Mesendoderm (in vitro differentiated cells): ENCODE results near the gene CREB3L2.
A peak's percentile ranks its signal among the peaks of the same experiment; 100 is the strongest.

Experiments used
- DNase-seq: peaks from one replicate; pipeline ENCODE4 v3.0.0; 2013
- H2AK5ac ChIP-seq: 2 replicates; pipeline ENCODE4 v1.6.1; 2013; ENCODE audit warnings: low read length, inconsistent platforms
- H2BK120ac ChIP-seq: 2 replicates; pipeline ENCODE4 v1.6.1; 2013; ENCODE audit warnings: low read depth, mild to moderate bottlenecking, low read length, moderate library complexity, mixed read lengths
- H2BK15ac ChIP-seq: replicated peaks from 2 replicates; pipeline ENCODE4 v1.6.1; 2013; ENCODE audit warnings: low read depth, mild to moderate bottlenecking, moderate library complexity
- H2BK5ac ChIP-seq: 2 replicates; pipeline ENCODE4 v1.6.1; 2013; ENCODE audit warnings: low read length, inconsistent platforms
- H3K18ac ChIP-seq: 2 replicates; pipeline ENCODE4 v1.6.1; 2013; ENCODE audit warnings: mild to moderate bottlenecking, low read length, mixed read lengths
- H3K23ac ChIP-seq: one replicate; pipeline ENCODE4 v1.6.1; 2013; ENCODE audit warnings: low read length
- H3K27ac ChIP-seq: 2 replicates; pipeline ENCODE4 v1.5.1; 2013; ENCODE audit warnings: low read depth, mild to moderate bottlenecking, inconsistent platforms, low read length, moderate library complexity
- H3K27me3 ChIP-seq: 2 replicates; pipeline ENCODE4 v1.6.1; 2013; ENCODE audit warnings: low read length, control low read depth, mild to moderate bottlenecking, inconsistent platforms; ENCODE audit not compliant: insufficient read depth, poor library complexity
- H3K36me3 ChIP-seq: 2 replicates; pipeline ENCODE4 v1.6.1; 2013; ENCODE audit warnings: low read length, inconsistent platforms; ENCODE audit not compliant: control insufficient read depth, insufficient read depth
- H3K4ac ChIP-seq: one replicate; pipeline ENCODE4 v1.6.1; 2013; ENCODE audit warnings: low read depth, mild to moderate bottlenecking, low read length, moderate library complexity
- H3K4me1 ChIP-seq: 2 replicates; pipeline ENCODE4 v1.6.1; 2013; ENCODE audit warnings: low read depth, low read length, inconsistent platforms; ENCODE audit not compliant: control insufficient read depth
- H3K4me2 ChIP-seq: 2 replicates; pipeline ENCODE4 v1.6.1; 2013; ENCODE audit warnings: low read length
- H3K4me3 ChIP-seq: 2 replicates; pipeline ENCODE4 v1.5.1; 2013; ENCODE audit warnings: mild to moderate bottlenecking, low read length
- H3K56ac ChIP-seq: one replicate; pipeline ENCODE4 v1.6.1; 2013; ENCODE audit warnings: low read length
- H3K79me1 ChIP-seq: 2 replicates; pipeline ENCODE4 v1.6.1; 2013; ENCODE audit warnings: low read length, inconsistent platforms
- H3K79me2 ChIP-seq: 2 replicates; pipeline ENCODE4 v1.6.1; 2013; ENCODE audit warnings: mild to moderate bottlenecking, low read length; ENCODE audit not compliant: control insufficient read depth, insufficient read depth
- H3K9ac ChIP-seq: 2 replicates; pipeline ENCODE4 v1.6.1; 2013; ENCODE audit warnings: low read length, inconsistent platforms
- H4K5ac ChIP-seq: one replicate; pipeline ENCODE4 v1.6.1; 2013; ENCODE audit warnings: low read length
- H4K8ac ChIP-seq: one replicate; pipeline ENCODE4 v1.6.1; 2013; ENCODE audit warnings: low read depth, mild to moderate bottlenecking, control low read depth, low read length, moderate library complexity
- WGBS: extraction: QIAGEN DNeasy Blood & Tissue Kit; methylation state at CpG from one replicate; pipeline ENCODE4 v1.1.7; 2013; ENCODE audit warnings: low lambda C conversion rate, missing lambda C conversion rate; ENCODE audit not compliant: insufficient coverage; ENCODE audit errors: extremely low coverage; 5-methylcytosine and 5-hydroxymethylcytosine counted together

The CREB3L2 gene

GRCh38 chr7:137948845-137949330, 53.0 kb downstream of the CREB3L2 start:
- H3K79me2 ChIP-seq: peaks cover 31% of the 10 kb centered on the region
- WGBS: no CpG with 5 or more reads among the region's 6 CpGs
- H3K4me1 ChIP-seq: peaks cover 7% of the 10 kb centered on the region
- no peak overlapping the region for H3K9ac ChIP-seq
- no peak overlapping the region for H3K56ac ChIP-seq
- H4K5ac ChIP-seq: no peak overlapping the region
- no peak overlapping the region for H3K4me2 ChIP-seq
- no peak overlapping the region for H2BK120ac ChIP-seq
- no peak for DNase-seq
- H4K8ac ChIP-seq: no peak overlapping the region
- H3K23ac ChIP-seq: peak overlapping the region; percentile 37
- no peak overlapping the region for H3K18ac ChIP-seq
- no peaks in the 10 kb centered on the region for H3K36me3 ChIP-seq
- no peaks in the 10 kb centered on the region for H3K27me3 ChIP-seq
- no peak overlapping the region for H2AK5ac ChIP-seq
- no peak overlapping the region for H3K4ac ChIP-seq
- H3K27ac ChIP-seq: no peak overlapping the region
- peaks cover 30% of the 10 kb centered on the region for H3K79me1 ChIP-seq
- no peak overlapping the region for H3K4me3 ChIP-seq
- no peak overlapping the region for H2BK15ac ChIP-seq
- H2BK5ac ChIP-seq: no peak overlapping the region

- Histone ChIP-seq H3K56ac (no peak overlapping the region), H3K79me2 (peaks cover 32% of the 10 kb centered on the region), H3K9ac (no peak overlapping the region), H2BK15ac (no peak overlapping the region), H2BK5ac (no peak overlapping the region), H3K27ac (no peak overlapping the region), H3K4me3 (no peak overlapping the region), H3K79me1 (peaks cover 33% of the 10 kb centered on the region), H3K4ac (no peak overlapping the region), H3K4me1 (peaks cover 7% of the 10 kb centered on the region), H3K23ac (peak overlapping the region; percentile 37), H3K18ac (no peak overlapping the region), H3K36me3 (no peaks in the 10 kb centered on the region), H2AK5ac (no peak overlapping the region), H4K5ac (no peak overlapping the region), H2BK120ac (no peak overlapping the region), H3K4me2 (no peak overlapping the region), H3K27me3 (no peaks in the 10 kb centered on the region), H4K8ac (no peak overlapping the region)
- no CpG with 5 or more reads among the region's 5 CpGs for WGBS
- DNase-seq: no peak
Observed at GRCh38 chr7:137948083-137948844, 53.6 kb downstream of the CREB3L2 start.

GRCh38 chr7:137947046-137947445, 54.8 kb downstream of the CREB3L2 start:
- no CpG with 5 or more reads among the region's 7 CpGs for WGBS
- Histone ChIP-seq H3K79me2 (peaks cover 32% of the 10 kb centered on the region), H3K9ac (no peak overlapping the region), H3K27ac (no peak overlapping the region), H2BK15ac (no peak overlapping the region), H3K4me3 (no peak overlapping the region), H3K4me2 (no peak overlapping the region), H3K79me1 (peaks cover 34% of the 10 kb centered on the region), H3K23ac (no peak overlapping the region), H3K4me1 (peaks cover 6% of the 10 kb centered on the region), H2BK120ac (no peak overlapping the region), H3K18ac (no peak overlapping the region), H3K4ac (no peak overlapping the region), H2BK5ac (no peak overlapping the region), H4K5ac (no peak overlapping the region), H4K8ac (no peak overlapping the region), H3K36me3 (no peaks in the 10 kb centered on the region), H3K27me3 (no peaks in the 10 kb centered on the region), H2AK5ac (no peak overlapping the region), H3K56ac (no peak overlapping the region)
- no peak for DNase-seq

- H3K27me3 ChIP-seq: no peaks in the 10 kb centered on the region
- no peak overlapping the region for H3K4me2 ChIP-seq
- no peak overlapping the region for H4K5ac ChIP-seq
- H2BK120ac ChIP-seq: no peak overlapping the region
- H3K23ac ChIP-seq: no peak overlapping the region
- no peak overlapping the region for H3K27ac ChIP-seq
- H2AK5ac ChIP-seq: no peak overlapping the region
- peaks cover 10% of the 10 kb centered on the region for H3K4me1 ChIP-seq
- H3K9ac ChIP-seq: no peak overlapping the region
- peaks cover 33% of the 10 kb centered on the region for H3K79me2 ChIP-seq
- H3K4ac ChIP-seq: no peak overlapping the region
- no CpG with 5 or more reads among the region's 3 CpGs for WGBS
- no peak overlapping the region for H4K8ac ChIP-seq
- no peak overlapping the region for H3K56ac ChIP-seq
- H2BK5ac ChIP-seq: no peak overlapping the region
- no peak overlapping the region for H2BK15ac ChIP-seq
- no peak overlapping the region for H3K18ac ChIP-seq
- DNase-seq: no peak
- H3K4me3 ChIP-seq: no peak overlapping the region
- no peaks in the 10 kb centered on the region for H3K36me3 ChIP-seq
- H3K79me1 ChIP-seq: peaks cover 36% of the 10 kb centered on the region
Observed at GRCh38 chr7:137946011-137946410, 55.9 kb downstream of the CREB3L2 start.

- Histone ChIP-seq H3K4ac (no peak overlapping the region), H4K8ac (no peak overlapping the region), H3K4me3 (no peak overlapping the region), H3K79me1 (peaks cover 38% of the 10 kb centered on the region), H3K36me3 (no peaks in the 10 kb centered on the region), H3K56ac (no peak overlapping the region), H3K18ac (no peak overlapping the region), H2AK5ac (no peak overlapping the region), H3K27ac (no peak overlapping the region), H3K27me3 (no peaks in the 10 kb centered on the region), H3K9ac (no peak overlapping the region), H4K5ac (no peak overlapping the region), H3K79me2 (peaks cover 42% of the 10 kb centered on the region), H2BK15ac (no peak overlapping the region), H2BK120ac (no peak overlapping the region), H3K4me1 (peaks cover 15% of the 10 kb centered on the region), H2BK5ac (no peak overlapping the region), H3K4me2 (no peak overlapping the region), H3K23ac (no peak overlapping the region)
- WGBS: no CpG with 5 or more reads among the region's 6 CpGs
- DNase-seq: no peak
Observed at GRCh38 chr7:137944168-137944567, 57.7 kb downstream of the CREB3L2 start.
